Mucosa of descending colon (tissue), 3 donors: ENCODE data around the gene DNASE1. TPM values are rescaled to one million over a fixed set of nuclear protein-coding genes. Genes with fewer than 3 reads are reported as not detected.

Experiments
- ATAC-seq: fragments of 200-7000 bp; cut with Tn5 transposase; one replicate; pipeline ENCODE4 v1.9.1; 2020; ENCODE audit warnings: mild to moderate bottlenecking, moderate library complexity
- DNase-seq, 3 donors: peaks; one replicate each; pipeline ENCODE4 v3.0.0-alpha.2; 2020
- H3K36me3 ChIP-seq: fragments of 200-600 bp; one replicate; pipeline ENCODE4 v1.8.0; 2021; ENCODE audit warnings: low read depth, mild to moderate bottlenecking
- H3K4me1 ChIP-seq: fragments of 200-600 bp; one replicate; pipeline ENCODE4 v1.8.0; 2021; ENCODE audit warnings: low read depth, mild to moderate bottlenecking
- H3K4me3 ChIP-seq: fragments of 200-600 bp; one replicate; pipeline ENCODE4 v1.8.0; 2021; ENCODE audit warnings: mild to moderate bottlenecking
- H3K9me3 ChIP-seq: fragments of 200-600 bp; one replicate; pipeline ENCODE4 v1.8.0; 2021; ENCODE audit warnings: mild to moderate bottlenecking
- intact Hi-C, 2 donors: fragments of 100-400 bp; cut with DNase I in 1 of 2; cut with micrococcal nuclease in 1 of 2; formaldehyde crosslinking; loops; one replicate each; pipeline versions ENCODE4 v1.11.0 to v1.11.1; 2022; cut with DNase I, micrococcal nuclease
- total RNA-seq, 3 donors: library from RNA; stranded (reverse); fragmentation: NEBNext Ultra II Directional in 2 of 3; extraction: Animal tissue kit (Norgen Biotek cat#: 25700) in 2 of 3; gene quantifications; one replicate each; pipeline versions ENCODE4 v1.2.1 to v1.2.4, GENCODE V29; 2021 to 2023
- TF ChIP-seq, protein P1 (sequence below): fragments of 200-600 bp; IDR thresholded peaks from one replicate; pipeline ENCODE4 v1.8.0; 2022; ENCODE audit warnings: antibody characterized with exemption, mild to moderate bottlenecking
- donor health status: DM: no; HTN: no; CAD: no; lungs with moderate emphysema.
- donor health status: DM: no; HTN: no; CAD: no.
- donor health status: DM: no; HTN: yes; CAD: no.

Gene DNASE1
- total RNA-seq, 3 donors from 2014 or later = 24.4 to 36.0 (median 27.0) TPM

GRCh38 chr16:3640207-3640606 is 14.3 kb upstream of the DNASE1 start:
- intact Hi-C loops = no loop called here
- Histone ChIP-seq H3K9me3 (no peaks in the 10 kb centered on the region), H3K4me3 (no peak overlapping the region), H3K4me1 (peaks cover 18% of the 10 kb centered on the region), H3K36me3 (no peaks in the 10 kb centered on the region)
- DNase-seq = no peak
- TF ChIP-seq, protein P1, sequence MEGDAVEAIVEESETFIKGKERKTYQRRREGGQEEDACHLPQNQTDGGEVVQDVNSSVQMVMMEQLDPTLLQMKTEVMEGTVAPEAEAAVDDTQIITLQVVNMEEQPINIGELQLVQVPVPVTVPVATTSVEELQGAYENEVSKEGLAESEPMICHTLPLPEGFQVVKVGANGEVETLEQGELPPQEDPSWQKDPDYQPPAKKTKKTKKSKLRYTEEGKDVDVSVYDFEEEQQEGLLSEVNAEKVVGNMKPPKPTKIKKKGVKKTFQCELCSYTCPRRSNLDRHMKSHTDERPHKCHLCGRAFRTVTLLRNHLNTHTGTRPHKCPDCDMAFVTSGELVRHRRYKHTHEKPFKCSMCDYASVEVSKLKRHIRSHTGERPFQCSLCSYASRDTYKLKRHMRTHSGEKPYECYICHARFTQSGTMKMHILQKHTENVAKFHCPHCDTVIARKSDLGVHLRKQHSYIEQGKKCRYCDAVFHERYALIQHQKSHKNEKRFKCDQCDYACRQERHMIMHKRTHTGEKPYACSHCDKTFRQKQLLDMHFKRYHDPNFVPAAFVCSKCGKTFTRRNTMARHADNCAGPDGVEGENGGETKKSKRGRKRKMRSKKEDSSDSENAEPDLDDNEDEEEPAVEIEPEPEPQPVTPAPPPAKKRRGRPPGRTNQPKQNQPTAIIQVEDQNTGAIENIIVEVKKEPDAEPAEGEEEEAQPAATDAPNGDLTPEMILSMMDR = no peak
- ATAC-seq = peak; percentile 21

- no peak for ATAC-seq
Measured at GRCh38 chr16:3640632-3641501, 13.6 kb upstream of the DNASE1 start.

DNA sequence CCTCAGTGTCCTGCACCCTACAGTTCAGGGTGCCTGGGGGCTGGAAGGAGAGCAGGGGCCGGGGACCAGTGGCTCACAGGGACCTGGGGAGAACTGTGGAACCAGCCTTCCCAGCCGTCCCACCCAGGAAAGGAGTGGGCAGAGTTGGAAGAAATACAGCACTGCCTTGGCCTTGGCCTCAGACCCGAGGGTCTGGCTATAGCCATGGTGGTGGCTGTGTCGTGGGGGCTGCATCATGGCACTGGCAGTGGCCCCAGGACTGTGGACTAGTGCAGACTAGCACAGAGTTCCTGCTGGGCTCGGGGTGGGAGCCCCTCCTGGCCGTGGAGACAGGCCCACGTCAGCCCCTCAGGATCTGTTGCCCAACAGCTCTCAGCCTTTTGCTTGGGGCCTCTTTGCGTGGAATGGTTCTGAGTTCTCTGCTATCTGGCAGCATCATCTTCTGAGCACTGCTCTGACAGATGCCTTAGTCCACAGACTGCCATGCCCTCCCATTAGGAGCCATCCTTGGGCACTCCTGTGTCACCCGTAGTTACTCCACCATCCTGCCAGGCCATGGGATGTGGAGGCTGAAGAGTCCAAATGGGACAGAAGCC is 12.6 kb upstream of the DNASE1 start:
- TF ChIP-seq, protein P1 = no peak
- H3K9me3 ChIP-seq = no peaks in the 10 kb centered on the region
- peak in 1 of 3 donors; percentile 46 for DNase-seq
- no peak overlapping the region for H3K4me3 ChIP-seq
- intact Hi-C loops = no loop called here
- peaks cover 30% of the 10 kb centered on the region for H3K4me1 ChIP-seq
- no peaks in the 10 kb centered on the region for H3K36me3 ChIP-seq
- ATAC-seq = no peak

More at GRCh38 chr16:3640632-3641501, 13.6 kb upstream of the DNASE1 start:
- no peaks in the 10 kb centered on the region for H3K36me3 ChIP-seq
- H3K4me1 ChIP-seq = peaks cover 24% of the 10 kb centered on the region
- intact Hi-C loops = no loop called here
- DNase-seq = peak in 1 of 3 donors; percentile 41
- H3K4me3 ChIP-seq = no peak overlapping the region
- TF ChIP-seq, protein P1 = no peak
- H3K9me3 ChIP-seq = no peaks in the 10 kb centered on the region

DNA sequence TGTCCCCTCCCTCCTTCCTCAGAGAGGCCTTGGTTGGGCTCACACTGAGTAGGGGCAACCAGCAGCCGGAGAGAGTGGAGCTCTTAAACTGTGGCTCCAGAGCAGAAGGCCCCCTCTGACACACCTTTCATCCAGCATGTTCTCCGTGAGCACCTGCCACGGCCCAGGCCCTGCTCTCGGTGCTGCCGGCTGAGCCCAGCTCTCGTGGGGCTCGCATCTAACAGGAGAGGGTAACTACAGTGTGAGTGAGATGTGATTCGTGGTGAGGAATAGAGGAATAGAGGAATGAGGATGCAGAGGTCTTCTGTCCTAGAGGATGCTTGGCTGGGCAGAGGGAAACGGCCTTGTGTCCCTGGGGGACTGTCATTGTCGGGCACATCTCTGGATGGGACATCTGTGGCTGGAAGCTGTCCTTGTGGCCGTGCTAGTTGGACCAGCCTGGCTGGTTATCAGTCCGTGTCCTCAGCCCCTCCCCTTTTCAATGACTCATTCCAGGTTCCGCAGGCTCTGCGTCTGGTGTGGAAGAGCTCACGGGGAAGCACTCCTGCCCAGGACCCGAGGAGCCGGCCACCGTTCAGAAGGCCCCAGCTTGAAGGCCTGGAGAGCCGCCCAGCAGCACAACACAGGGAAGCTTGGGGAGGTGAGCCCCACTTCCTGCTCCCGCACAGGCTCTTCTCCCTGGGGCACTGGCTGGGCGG is 11.9 kb upstream of the DNASE1 start:
- ATAC-seq (peak; percentile 69), DNase-seq (peak; percentile 53 to 56 (median 55))
- TF ChIP-seq, protein P1 = no peak
- Histone ChIP-seq H3K4me3 (no peak overlapping the region), H3K36me3 (no peaks in the 10 kb centered on the region), H3K9me3 (no peaks in the 10 kb centered on the region), H3K4me1 (peaks cover 28% of the 10 kb centered on the region)
- intact Hi-C loops = no loop called here

- no peak overlapping the region for H3K4me3 ChIP-seq
- DNase-seq (peak in 1 of 3 donors; percentile 29), ATAC-seq (no peak)
- TF ChIP-seq, protein P1 = no peak
- no peaks in the 10 kb centered on the region for H3K36me3 ChIP-seq
- no peaks in the 10 kb centered on the region for H3K9me3 ChIP-seq
- peaks cover 27% of the 10 kb centered on the region for H3K4me1 ChIP-seq
- intact Hi-C loops = no loop called here
Measured at GRCh38 chr16:3643095-3643730, 11.3 kb upstream of the DNASE1 start.
